ENCODE data around the gene TMC6. TPM values are rescaled to one million over a fixed set of nuclear protein-coding genes. Genes with fewer than 3 reads are reported as not detected.
"Not testable (repeated sequence)": the region's sequence is repeated elsewhere in the genome, so short reads cannot be mapped to it uniquely, and the experiment has no call there.

The TMC6 gene, protein sequence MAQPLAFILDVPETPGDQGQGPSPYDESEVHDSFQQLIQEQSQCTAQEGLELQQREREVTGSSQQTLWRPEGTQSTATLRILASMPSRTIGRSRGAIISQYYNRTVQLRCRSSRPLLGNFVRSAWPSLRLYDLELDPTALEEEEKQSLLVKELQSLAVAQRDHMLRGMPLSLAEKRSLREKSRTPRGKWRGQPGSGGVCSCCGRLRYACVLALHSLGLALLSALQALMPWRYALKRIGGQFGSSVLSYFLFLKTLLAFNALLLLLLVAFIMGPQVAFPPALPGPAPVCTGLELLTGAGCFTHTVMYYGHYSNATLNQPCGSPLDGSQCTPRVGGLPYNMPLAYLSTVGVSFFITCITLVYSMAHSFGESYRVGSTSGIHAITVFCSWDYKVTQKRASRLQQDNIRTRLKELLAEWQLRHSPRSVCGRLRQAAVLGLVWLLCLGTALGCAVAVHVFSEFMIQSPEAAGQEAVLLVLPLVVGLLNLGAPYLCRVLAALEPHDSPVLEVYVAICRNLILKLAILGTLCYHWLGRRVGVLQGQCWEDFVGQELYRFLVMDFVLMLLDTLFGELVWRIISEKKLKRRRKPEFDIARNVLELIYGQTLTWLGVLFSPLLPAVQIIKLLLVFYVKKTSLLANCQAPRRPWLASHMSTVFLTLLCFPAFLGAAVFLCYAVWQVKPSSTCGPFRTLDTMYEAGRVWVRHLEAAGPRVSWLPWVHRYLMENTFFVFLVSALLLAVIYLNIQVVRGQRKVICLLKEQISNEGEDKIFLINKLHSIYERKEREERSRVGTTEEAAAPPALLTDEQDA
- 0.76 and 2.0 TPM in 2 replicates for total RNA-seq (2012; rRNA removed)

GRCh38 chr17:78128551-78129350 lies at the start of gene TMC6:
TMC6 (minus strand) TSS chr17:78128755; CDS start chr17:78126832, 1,923 bp downstream.
- H3K4me3 ChIP-seq (ENCODE audit: low read length): peak within 1 kb of the TSS; percentile 70
- no peaks in the 10 kb centered on the region for H3K36me3 ChIP-seq (ENCODE audit: insufficient read depth, low read length)
- peaks cover 18% of the 10 kb centered on the region for H3K4me1 ChIP-seq (ENCODE audit: control insufficient read depth, insufficient read depth, low read length)
- peaks cover 48% of the 10 kb centered on the region for H3K27me3 ChIP-seq (ENCODE audit: control insufficient read depth, insufficient read depth, low read length)
- H3K9me3 ChIP-seq (replicated peaks; ENCODE audit: low read length): no peaks in the 10 kb centered on the region
- H3K4me2 ChIP-seq (ENCODE audit: low read length): peak within 1 kb of the TSS; percentile 92
- peak within 1 kb of the TSS; percentile 59 for H3K9ac ChIP-seq (ENCODE audit: low read depth, low read length)

DNA sequence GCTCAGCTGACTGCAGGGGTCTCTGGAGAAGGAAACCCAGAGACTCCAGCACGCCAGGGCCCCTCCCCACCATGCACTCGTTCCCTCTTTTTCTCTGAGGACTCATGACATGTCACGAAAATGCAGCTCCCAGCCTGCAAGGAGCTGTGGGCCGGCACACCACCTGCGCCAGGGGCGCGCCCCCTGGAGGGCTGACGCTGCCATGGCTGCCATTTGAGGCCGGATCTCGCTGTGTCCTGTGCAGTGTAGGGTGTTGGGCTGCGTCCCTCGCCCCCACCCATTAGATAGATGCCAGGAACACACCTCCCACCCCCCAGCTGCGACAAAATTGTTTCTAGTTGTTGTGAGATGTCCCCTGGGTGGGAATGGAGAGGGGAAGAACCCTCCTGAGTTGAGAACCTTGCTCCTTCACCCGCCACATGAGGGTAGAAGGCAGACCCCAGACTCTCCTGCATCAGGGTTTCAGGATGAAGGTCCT lies 48.0 kb upstream of the TMC6 start:
- H3K4me1 ChIP-seq (ENCODE audit: control insufficient read depth, insufficient read depth, low read length): peaks cover 27% of the 10 kb centered on the region
- H3K36me3 ChIP-seq (ENCODE audit: insufficient read depth, low read length): peaks cover 7% of the 10 kb centered on the region
- no peaks in the 10 kb centered on the region for H3K9me3 ChIP-seq (replicated peaks; ENCODE audit: low read length)
- no peak overlapping the region for H3K9ac ChIP-seq (ENCODE audit: low read depth, low read length)
- H3K4me3 ChIP-seq (ENCODE audit: low read length): no peak overlapping the region
- H3K27me3 ChIP-seq (ENCODE audit: control insufficient read depth, insufficient read depth, low read length): no peaks in the 10 kb centered on the region
- no peak overlapping the region for H3K4me2 ChIP-seq (ENCODE audit: low read length)

- Histone ChIP-seq H3K9me3 (replicated peaks; ENCODE audit: low read length) (no peaks in the 10 kb centered on the region), H3K4me3 (ENCODE audit: low read length) (no peak overlapping the region), H3K4me1 (ENCODE audit: control insufficient read depth, insufficient read depth, low read length) (peaks cover 27% of the 10 kb centered on the region), H3K36me3 (ENCODE audit: insufficient read depth, low read length) (peaks cover 7% of the 10 kb centered on the region), H3K4me2 (ENCODE audit: low read length) (no peak overlapping the region), H3K27me3 (ENCODE audit: control insufficient read depth, insufficient read depth, low read length) (no peaks in the 10 kb centered on the region), H3K9ac (ENCODE audit: low read depth, low read length) (no peak overlapping the region)
Measured at GRCh38 chr17:78175643-78175981, 47.1 kb upstream of the TMC6 start.

GRCh38 chr17:78174870-78175642 lies 46.5 kb upstream of the TMC6 start:
- no peak overlapping the region for H3K4me2 ChIP-seq (ENCODE audit: low read length)
- H3K4me1 ChIP-seq (ENCODE audit: control insufficient read depth, insufficient read depth, low read length): peaks cover 23% of the 10 kb centered on the region
- no peak overlapping the region for H3K4me3 ChIP-seq (ENCODE audit: low read length)
- H3K27me3 ChIP-seq (ENCODE audit: control insufficient read depth, insufficient read depth, low read length): no peaks in the 10 kb centered on the region
- no peaks in the 10 kb centered on the region for H3K9me3 ChIP-seq (replicated peaks; ENCODE audit: low read length)
- no peak overlapping the region for H3K9ac ChIP-seq (ENCODE audit: low read depth, low read length)
- H3K36me3 ChIP-seq (ENCODE audit: insufficient read depth, low read length): peaks cover 7% of the 10 kb centered on the region

DNA sequence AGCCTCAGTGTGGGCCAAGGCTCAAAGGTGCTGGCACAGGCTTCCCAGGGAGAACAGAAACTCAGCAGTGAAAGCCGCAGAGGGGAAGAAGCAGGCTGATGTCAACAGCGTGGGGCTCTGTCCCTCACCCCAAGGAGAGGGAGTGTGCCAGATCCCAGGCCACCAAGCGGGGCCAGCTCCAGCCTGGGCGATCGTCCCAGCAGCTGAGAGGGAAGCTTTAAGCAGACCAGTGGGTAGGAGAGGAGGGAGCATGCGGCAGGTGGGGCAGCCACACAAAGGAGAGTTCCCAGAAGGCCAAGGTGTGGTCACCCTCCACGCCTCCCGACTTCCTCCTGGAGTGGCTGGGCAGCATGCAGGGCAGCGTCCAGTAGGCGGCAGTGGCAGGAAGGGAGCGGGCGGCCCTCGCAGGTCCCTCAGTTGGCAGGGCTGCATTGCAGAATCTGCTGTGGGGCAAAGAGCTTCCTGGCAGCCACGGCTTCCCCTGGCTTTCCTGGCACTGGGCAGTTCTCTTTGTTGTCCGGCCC lies 45.9 kb upstream of the TMC6 start:
- H3K36me3 ChIP-seq (ENCODE audit: insufficient read depth, low read length): peaks cover 7% of the 10 kb centered on the region
- no peak overlapping the region for H3K4me2 ChIP-seq (ENCODE audit: low read length)
- no peaks in the 10 kb centered on the region for H3K27me3 ChIP-seq (ENCODE audit: control insufficient read depth, insufficient read depth, low read length)
- no peak overlapping the region for H3K9ac ChIP-seq (ENCODE audit: low read depth, low read length)
- H3K9me3 ChIP-seq (replicated peaks; ENCODE audit: low read length): no peaks in the 10 kb centered on the region
- peaks cover 17% of the 10 kb centered on the region for H3K4me1 ChIP-seq (ENCODE audit: control insufficient read depth, insufficient read depth, low read length)
- H3K4me3 ChIP-seq (ENCODE audit: low read length): no peak overlapping the region

GRCh38 chr17:78173097-78173715 lies 44.7 kb upstream of the TMC6 start:
- H3K4me2 ChIP-seq (ENCODE audit: low read length): no peak overlapping the region
- peaks cover 12% of the 10 kb centered on the region for H3K4me1 ChIP-seq (ENCODE audit: control insufficient read depth, insufficient read depth, low read length)
- H3K4me3 ChIP-seq (ENCODE audit: low read length): no peak overlapping the region
- no peaks in the 10 kb centered on the region for H3K27me3 ChIP-seq (ENCODE audit: control insufficient read depth, insufficient read depth, low read length)
- H3K36me3 ChIP-seq (ENCODE audit: insufficient read depth, low read length): peaks cover under 1% of the 10 kb centered on the region
- H3K9ac ChIP-seq (ENCODE audit: low read depth, low read length): no peak overlapping the region
- H3K9me3 ChIP-seq (replicated peaks; ENCODE audit: low read length): no peaks in the 10 kb centered on the region

DNA sequence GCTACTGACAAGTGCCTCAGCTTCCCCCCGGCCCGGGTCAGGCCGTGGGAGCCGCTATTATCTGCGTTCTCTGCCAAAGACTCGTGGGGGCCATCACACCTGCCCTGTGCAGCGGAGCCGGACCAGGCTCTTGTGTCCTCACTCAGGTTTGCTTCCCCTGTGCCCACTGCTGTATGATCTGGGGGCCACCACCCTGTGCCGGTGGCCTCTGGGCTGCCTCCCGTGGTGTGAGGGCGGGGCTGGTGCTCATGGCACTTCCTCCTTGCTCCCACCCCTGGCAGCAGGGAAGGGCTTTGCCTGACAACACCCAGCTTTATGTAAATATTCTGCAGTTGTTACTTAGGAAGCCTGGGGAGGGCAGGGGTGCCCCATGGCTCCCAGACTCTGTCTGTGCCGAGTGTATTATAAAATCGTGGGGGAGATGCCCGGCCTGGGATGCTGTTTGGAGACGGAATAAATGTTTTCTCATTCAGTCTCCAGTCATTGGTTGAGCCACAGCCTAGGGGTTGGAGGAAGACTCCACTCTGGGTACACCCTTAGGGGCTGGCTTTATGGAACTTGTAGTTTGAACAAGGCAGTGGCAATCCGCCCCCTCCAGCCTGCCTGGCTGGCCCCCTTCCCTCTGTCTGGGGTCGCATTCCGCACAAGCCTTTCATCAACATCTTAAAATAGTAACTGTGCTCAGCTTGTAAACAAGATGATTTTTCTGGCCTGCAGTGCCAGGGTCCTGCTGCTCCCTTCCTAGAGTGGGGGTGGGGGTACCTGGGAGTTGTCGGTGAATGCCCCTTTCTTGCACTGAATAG lies 43.9 kb upstream of the TMC6 start:
- no peaks in the 10 kb centered on the region for H3K9me3 ChIP-seq (replicated peaks; ENCODE audit: low read length)
- H3K9ac ChIP-seq (ENCODE audit: low read depth, low read length): no peak overlapping the region
- H3K36me3 ChIP-seq (ENCODE audit: insufficient read depth, low read length): no peaks in the 10 kb centered on the region
- H3K4me1 ChIP-seq (ENCODE audit: control insufficient read depth, insufficient read depth, low read length): peaks cover 15% of the 10 kb centered on the region
- H3K4me2 ChIP-seq (ENCODE audit: low read length): no peak overlapping the region
- H3K27me3 ChIP-seq (ENCODE audit: control insufficient read depth, insufficient read depth, low read length): no peaks in the 10 kb centered on the region
- no peak overlapping the region for H3K4me3 ChIP-seq (ENCODE audit: low read length)

DNA sequence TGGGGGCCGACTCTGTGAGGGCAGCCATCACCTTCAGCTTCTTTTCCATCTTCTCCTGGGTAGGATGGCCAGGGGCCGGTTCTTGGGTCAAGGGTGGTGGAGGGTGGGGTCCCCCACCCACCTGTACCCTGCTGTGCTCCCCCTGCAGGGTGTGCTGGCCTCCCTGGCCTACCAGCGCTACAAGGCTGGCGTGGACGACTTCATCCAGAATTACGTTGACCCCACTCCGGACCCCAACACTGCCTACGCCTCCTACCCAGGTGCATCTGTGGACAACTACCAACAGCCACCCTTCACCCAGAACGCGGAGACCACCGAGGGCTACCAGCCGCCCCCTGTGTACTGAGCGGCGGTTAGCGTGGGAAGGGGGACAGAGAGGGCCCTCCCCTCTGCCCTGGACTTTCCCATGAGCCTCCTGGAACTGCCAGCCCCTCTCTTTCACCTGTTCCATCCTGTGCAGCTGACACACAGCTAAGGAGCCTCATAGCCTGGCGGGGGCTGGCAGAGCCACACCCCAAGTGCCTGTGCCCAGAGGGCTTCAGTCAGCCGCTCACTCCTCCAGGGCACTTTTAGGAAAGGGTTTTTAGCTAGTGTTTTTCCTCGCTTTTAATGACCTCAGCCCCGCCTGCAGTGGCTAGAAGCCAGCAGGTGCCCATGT lies 43.2 kb upstream of the TMC6 start:
- H3K4me1 ChIP-seq (ENCODE audit: control insufficient read depth, insufficient read depth, low read length): peaks cover 15% of the 10 kb centered on the region
- H3K4me2 ChIP-seq (ENCODE audit: low read length); H3K27me3 ChIP-seq (ENCODE audit: control insufficient read depth, insufficient read depth, low read length); H3K9ac ChIP-seq (ENCODE audit: low read depth, low read length); H3K9me3 ChIP-seq (replicated peaks; ENCODE audit: low read length); H3K4me3 ChIP-seq (ENCODE audit: low read length); H3K36me3 ChIP-seq (ENCODE audit: insufficient read depth, low read length): not testable (repeated sequence)

GRCh38 chr17:78170692-78171590 lies 42.4 kb upstream of the TMC6 start:
- H3K36me3 ChIP-seq (ENCODE audit: insufficient read depth, low read length): no peaks in the 10 kb centered on the region
- peaks cover 15% of the 10 kb centered on the region for H3K4me1 ChIP-seq (ENCODE audit: control insufficient read depth, insufficient read depth, low read length)
- H3K9me3 ChIP-seq (replicated peaks; ENCODE audit: low read length): no peaks in the 10 kb centered on the region
- H3K4me2 ChIP-seq (ENCODE audit: low read length): no peak overlapping the region
- H3K4me3 ChIP-seq (ENCODE audit: low read length): no peak overlapping the region
- no peak overlapping the region for H3K9ac ChIP-seq (ENCODE audit: low read depth, low read length)
- peaks cover 3% of the 10 kb centered on the region for H3K27me3 ChIP-seq (ENCODE audit: control insufficient read depth, insufficient read depth, low read length)
